ENCODE measurements around the gene FOXP2.

Gene FOXP2

DNA sequence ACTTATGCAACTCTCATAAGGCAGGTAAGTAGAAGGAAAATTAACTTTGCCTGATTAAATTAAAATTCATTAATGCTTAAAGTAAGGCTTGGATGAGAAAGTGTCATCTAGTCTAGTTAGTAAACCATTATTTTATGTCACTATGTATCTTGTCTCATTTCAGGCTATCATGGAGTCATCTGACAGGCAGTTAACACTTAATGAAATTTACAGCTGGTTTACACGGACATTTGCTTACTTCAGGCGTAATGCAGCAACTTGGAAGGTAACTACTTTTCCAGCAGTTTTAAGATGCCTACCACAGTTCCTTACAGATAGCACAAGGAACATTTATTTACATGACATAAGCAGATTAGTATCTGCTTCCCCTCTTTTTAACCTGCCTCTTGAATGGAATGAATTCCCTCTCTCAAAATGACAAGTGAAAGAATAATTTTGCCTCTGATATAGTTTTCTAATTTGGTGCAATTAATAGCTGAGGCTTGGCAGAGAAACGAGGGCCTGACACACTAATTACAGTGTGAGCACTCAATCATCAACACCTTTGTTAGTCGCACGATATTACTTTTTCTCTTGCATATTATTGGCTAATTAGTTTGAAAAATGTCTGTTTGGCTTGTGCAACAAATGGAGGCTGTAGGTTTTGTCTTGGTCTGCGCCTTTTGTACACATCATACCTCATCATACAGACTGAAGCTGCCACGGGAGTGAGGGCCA lies 245.0 kb downstream of the FOXP2 start:
- DNase-seq, result no peak

DNA sequence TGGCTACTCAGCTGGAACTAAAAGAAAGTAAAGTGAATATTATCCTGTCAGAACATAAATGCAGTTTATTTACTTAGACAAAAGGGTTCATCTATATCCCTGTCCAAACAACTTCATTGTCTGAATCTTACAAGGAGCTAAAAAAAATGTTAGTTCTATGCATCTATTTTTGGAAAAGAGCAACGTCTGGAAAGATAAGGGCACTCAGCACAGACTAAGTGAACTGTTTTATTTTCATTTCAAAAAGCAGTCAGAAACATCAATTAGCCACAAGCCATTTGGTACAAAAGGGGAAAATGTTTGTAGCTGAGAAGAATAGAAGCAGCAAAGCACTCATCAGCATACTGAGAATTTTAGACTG lies 245.5 kb downstream of the FOXP2 start:
- DNase-seq, result no peak

DNA sequence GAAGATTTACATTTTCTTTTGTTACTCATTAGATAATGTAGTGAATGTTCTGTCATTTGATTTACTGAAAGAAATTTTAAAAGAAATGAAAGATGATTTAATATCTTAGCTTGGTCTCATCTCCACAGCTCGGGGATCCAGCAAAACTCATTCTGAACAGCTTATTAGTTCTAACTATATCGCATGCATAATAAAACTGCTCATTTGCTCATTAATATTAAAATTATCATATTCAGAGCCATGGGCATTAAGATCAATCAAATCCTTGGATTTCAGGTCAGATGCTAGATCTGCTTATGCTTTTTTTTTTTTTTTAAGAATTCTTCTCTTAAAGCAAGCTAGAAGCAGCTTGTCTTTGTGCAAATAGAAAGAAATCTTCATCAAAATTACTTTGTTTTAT lies 246.1 kb downstream of the FOXP2 start:
- DNase-seq, result no peak

DNA sequence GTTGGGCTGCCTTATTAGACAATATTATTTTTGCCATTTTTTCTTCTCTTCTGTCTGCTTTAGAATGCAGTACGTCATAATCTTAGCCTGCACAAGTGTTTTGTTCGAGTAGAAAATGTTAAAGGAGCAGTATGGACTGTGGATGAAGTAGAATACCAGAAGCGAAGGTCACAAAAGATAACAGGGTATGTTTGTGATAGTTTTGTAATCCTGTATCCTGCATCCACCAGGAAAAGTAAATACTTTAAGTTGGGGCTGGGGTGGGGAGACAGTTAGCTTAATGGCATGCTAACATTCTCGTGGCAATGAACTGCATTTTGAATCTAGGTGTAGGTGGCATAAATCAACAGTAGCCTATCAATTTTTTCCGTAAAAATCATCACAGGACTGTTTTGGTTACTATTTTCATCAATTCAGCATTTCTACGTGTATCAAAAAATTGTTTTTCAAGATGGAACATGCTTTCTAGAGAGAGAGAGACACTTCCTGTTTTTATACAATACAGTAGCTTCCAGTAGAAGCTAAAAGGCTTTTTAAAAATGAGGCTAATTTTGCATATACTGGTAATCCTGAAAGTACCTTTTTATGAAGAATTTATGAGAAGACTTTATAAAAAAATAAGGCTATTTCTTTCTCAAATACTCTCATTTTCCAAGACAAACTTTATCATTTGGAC lies 247.5 kb downstream of the FOXP2 start:
- no peak for DNase-seq

DNA sequence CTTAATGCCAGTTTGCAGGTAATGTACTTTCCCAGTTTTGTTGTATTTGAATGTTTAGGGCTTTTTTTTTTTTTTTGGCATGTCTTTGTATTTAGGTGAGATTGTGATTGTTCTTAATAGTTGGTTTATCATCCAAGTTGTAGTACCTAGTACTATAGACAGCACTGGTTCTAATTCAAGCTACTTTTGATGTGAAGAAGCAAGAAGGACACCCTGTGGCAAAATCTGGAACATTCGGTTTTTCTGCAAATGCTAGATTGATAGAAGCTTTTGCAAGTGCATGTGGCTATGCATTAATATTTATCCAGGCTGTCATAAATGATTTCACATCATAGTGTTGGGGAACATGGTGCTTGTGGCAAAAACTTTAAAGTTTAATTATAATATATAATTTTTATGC lies 248.9 kb downstream of the FOXP2 start:
- DNase-seq, result peak; percentile 31

DNA sequence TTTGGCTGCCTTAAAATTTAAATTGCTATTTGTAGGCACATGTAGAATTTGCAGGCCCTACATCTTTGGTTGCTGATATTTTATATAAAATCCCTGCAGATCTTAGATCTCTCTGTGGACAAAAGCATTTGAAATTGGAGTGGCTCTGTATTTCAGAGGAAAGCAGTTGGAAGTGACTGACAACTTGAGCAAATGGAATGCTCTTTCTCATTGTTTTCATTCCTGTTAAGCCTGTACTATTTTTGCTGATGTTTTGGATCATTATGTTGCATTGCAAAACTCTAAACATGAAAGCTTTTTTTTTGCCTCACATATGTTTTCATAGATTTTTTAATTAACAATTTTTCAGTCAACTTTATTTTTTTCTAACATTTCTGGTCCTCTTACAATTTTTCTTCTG lies 256.1 kb downstream of the FOXP2 start:
- DNase-seq, result no peak

DNA sequence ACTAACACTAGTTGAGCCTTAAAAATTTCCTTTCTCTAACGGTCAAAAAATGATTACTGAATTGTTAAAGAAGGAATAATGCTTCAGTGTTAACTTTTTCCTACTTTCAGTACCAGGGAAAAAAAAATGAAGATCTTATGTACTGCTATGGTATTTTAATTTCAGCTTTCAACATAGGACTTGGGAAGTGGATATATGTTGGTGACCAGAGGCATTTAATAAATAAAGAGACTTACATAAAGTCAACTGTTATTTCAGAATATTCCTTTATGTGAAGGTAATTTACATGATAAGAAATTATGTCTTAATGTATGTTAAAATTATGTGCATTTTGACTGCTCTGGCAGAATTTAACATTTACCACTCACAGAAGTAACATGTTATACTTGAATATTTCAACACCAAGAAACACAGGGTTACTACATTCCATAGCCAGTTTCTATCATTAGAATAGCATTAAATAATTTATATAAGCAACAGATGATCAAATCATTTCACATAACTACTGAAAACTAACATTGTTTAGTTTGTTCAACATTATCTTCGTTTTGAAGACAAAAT lies 257.0 kb downstream of the FOXP2 start:
- no peak for DNase-seq

DNA sequence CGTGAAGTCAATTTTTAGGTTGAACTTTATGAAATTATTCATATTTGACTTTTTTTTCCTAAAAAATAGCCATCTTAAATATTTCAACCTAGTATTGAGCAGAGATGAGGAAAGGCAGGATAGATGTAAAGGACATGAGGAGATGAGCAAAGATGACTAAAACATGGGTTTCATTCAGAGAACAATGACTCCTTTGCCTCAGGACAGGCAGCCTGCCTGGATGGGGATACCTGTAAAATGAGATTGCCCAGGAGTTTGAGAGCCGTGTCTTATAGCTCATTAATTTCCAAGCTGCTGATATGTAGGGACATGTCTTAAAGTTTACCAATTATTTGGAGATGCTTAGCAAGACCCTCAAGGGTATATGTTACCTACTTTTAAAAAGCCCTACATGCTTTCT lies 263.5 kb downstream of the FOXP2 start:
- DNase-seq, result no peak

DNA sequence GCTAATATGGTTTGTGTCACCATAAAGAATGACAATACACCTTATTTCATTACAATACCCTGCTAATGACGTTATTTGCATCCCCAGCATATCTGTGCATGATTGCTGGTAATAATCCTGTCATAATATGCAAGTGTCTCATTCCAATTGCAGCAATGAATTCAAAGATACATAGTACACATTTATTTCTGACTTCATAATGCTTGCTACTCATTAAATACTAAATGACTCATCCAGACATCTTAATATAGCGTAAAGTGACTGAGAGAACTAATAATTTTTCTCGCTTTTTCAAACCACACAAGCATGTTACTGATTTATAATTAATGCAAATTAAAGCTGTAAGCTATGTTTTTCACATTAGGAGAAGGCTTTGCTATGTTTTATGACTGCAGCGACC lies 272.6 kb downstream of the FOXP2 start:
- no peak for DNase-seq

DNA sequence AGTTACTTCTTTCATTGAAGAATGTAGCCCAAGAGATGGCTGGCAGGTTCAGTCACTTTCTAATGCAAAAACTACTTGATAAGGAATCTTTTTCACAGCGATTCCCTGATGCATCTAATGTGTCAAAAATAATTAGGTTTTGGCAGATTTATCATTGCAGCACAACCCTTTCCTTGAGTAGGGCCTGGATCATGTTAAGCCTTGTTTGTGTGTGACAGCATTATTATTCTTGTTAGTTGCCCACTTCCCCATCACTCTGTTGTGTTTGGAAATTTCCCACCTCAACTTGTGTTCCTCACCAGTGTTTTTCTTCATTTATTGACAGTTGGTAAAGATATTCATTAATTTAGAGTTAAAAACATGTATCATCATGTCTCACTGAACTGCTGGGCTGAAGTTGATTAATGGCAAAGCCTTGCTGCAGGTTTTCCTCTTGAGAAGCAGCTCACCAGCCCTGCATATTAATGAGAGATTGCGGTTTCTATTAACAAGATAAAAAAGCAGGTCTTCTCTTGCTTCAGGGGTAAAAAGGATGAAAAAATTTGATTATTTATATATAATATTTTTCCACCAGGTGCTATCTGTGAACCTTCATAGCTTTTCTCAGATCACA lies 273.9 kb downstream of the FOXP2 start:
- no peak for DNase-seq

DNA sequence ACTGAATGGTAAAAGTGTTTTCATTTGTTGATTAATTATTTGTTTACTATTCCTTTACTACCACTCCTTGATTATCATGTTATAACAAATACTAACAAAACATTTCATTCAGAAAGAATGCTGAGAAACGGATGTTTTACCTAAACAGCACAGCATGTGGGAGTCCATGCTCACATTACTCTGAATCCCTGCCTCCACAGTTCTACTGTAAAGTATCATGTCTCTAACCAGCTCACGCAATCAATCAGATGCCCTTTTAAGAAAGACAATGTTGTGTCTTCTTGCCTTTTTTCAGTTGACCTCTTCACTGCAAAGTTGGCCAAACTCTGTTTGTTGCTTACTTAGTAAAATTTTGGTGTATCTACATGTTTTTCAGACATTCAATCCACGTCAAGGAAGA lies 274.8 kb downstream of the FOXP2 start:
- DNase-seq, result no peak

DNA sequence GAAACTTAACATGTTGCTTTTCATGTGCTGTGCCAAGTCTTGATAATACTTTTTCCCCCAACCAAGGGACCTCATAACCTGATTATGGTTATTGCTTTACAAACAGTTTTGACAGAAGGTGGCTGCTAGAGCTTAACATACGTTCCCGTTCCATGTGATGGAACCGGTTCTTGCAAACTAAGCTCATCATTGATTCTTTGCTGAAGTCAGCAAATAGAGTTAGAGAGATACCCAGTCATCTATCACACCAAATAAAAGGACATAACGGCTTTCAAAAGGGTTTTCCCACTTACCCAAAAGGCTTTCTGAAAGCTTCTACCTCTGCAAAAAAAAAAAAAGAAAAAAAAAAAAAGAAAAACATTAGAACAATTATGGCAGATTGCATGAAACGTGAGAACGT lies 277.0 kb downstream of the FOXP2 start:
- no peak for DNase-seq

DNA sequence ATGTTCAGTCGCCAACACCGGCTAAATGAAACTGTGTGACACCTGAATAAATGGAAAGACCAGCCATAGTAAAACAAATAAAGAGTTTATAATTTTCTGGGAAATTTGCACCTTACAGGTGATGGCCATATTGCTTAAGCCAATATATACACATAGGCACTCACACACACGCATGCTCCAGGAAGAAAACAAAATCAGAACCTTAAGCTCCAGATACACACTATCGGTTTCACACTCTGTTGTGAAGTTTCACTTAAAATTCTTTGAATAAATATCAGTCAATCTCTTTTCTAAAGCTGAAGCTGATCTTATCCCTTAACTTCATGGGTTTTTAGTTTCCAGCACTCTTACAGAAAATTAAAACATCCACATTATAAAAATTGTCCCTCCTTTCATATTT lies 280.6 kb downstream of the FOXP2 start:
- DNase-seq, result no peak

DNA sequence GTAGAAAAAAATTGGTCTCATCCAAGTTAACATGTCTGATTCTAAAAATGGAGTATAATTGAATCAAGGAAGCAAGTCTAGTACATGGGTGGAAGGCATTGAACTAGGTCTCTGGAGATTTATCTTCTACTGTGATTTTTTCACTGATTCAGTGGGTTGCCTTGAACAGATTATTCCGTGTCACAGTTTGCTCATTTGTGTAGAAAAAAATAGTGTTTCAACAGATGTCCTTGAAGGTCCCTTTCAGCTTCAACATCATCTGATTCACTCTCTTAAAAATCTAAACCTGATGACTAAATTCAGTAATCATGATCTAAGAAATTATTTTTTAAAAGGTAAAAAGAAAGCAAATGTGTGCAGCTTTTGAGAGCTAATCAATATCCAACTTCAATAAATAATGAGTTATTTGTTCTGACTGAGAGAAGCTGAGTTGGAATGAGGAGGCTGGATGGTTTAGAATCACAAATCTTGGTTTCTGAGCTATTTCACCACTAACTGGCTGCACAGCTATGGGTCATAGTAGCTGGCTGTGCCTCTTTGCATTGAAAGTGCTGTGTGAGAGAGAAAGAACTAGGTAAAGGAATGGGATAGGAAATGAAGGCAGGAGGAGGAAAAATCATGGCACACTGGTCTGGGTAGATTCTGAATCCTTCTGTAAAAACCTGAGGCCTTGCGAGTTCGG lies 285.8 kb downstream of the FOXP2 start:
- DNase-seq, result no peak

DNA sequence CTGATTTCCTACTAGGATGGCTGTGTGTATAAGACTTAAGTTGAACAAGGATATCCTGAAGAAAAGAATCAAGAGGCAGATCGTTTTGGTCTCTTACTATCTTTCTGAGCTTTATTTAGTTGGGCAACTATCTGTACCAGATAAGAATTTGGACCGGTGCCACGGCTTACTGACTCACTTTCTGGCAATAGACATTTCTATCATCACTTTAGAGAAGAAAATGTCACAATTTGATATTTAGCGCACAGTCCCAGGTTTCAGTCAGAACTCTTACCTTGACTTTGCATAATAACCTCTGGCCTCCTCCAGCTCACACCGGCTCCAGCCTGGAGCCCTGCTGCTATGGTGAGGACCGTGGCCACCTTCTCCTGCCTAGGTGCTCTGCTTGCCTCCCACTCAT lies 289.1 kb downstream of the FOXP2 start:
- no peak for DNase-seq

DNA sequence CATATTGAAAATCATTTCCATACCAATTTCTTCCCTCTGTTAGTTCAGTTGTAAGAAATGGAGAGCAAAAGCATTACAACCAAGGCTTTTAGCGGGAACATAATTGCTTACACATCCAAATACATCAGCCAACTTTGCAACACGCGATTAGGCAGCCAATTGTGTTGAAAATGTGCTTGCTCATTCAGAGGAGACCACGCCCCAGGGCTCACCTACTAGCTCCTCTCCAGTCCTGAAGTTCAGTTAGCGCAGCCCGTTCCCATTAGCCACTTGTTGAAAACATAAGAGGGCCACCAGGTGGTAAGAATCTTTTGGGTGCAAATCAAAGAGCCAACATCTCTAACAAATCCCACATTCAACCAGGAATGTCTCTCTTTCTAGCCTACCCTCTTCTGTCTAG lies 294.0 kb downstream of the FOXP2 start:
- no peak for DNase-seq

DNA sequence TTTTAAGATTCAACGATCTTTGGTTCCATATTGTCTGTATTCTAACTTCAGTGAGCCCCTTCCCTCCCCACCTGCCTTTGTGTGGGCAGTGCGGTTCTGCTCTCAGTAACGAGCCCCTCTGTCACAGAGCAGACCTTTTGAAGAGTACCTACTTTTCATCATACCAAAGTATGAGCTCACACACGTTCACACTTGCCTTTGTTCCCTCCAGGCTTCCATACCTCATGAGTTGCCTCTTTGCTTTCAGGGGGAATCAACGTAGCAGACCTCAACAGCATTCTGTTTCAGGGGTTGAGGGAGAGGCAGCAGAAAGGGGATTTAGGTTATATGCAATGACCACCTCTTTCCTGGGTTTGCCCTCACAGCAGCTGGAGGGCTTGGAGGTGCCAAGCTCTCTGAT lies 295.9 kb downstream of the FOXP2 start:
- no peak for DNase-seq

DNA sequence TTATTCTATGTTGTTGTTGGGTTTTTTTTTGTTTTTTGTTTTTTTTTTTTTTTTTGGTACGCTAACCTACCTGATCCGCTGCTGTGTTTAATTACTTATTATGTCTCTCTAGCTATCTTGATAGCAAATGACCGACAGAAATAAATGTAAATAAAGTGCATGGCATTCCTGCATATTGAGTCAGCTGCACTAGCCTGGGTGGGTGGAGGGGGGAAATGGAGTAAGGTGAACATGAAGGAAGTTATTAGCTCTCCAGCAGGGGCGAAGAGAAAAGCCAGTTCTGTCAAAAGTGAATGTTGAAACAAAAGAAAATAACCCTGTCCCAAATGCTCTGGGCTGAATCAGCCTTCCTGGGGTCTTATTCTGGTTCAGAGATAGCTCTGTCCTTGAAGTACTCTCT lies 296.6 kb downstream of the FOXP2 start:
- no peak for DNase-seq

DNA sequence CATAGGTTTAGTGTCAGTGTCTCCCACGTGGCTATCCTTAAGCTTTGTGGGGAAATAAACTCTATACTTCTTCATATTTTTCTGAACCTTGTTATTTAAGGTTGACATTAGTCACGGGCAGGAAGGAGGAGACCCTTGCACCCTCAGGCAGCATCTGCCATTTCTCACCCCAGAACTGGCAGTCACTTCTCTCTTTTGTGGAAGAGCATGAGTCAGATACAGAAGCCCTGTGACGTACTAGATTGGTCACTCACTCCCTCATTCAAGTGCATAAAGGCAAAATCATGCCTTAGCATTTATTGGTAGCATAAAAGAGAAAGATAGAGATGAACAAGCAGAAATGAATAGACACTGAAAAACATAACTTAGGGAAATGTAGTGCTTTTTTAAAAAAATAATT lies 301.3 kb downstream of the FOXP2 start:
- peak; percentile 71 for DNase-seq

DNA sequence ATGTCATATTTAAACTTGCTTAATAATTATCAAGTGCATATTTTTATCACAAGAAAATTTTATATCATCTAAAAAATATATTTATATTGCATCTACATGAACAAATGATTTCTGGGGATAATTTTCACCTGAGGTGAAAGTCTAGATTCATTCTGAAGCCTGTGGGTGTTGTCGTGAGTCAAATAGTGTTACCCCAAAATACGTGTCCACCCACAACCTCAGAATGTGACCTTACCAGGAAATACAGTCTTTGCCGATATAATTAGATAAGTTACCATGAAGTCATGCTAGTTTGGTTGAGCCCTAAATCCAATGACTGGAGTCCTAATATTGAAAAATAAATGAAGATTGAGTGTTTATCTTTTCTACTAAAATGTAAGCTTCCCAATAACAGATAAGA lies 304.2 kb downstream of the FOXP2 start:
- no peak for DNase-seq

DNA sequence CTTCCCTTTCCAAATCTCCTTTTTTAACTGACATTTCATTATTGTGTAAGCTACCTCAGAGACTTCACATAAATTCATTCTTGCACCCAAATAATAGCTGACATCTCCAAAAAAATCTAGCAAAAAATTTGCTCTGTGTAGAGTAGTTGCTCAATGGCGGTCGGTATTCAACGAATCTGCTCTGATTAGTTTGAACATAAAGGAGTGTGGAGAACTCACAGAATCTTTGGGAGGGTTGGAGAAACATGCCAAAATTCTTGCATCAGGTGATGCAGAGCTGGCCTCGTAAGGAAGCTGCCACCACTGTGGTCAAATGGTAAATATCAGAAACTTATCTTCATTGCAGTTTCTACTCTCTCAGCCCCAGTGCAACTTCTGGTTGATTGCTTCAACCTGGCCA lies 306.1 kb downstream of the FOXP2 start:
- no peak for DNase-seq

DNA sequence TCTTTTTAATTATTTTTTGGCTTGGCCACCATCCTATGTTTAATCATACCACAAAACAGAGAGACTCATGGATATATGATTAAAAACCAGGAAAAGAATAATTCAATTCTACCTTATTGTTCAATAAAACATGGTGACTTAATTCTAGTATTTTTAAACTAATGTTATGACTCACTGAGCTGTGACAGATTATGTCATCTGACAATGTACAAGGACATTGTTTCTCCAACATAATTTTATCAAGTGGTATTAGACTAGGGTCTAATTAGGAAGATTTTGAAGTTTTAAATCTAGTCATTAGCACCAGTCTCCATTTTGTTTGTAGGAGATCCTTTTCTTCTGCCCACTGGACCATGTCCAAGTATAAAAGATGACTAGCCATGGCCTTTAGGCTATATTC lies 307.9 kb downstream of the FOXP2 start:
- DNase-seq, result no peak

DNA sequence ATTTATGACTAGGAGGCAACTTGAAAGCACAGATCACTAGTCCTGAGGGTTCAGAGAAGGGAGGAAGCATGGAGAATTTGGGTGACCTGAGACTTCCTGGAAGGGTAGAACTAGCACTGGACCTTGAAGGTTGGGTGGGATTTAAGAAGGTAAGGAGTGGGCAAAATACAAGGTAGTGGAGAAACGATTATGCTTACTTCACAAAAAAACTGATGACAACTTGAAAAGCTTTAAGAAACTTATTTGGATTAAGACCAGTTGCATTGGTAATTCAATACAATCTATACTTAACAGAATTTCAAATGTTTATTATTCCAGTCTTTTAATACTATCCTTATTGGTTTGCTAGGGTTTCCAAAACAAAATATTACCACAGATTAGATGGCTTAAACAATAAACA lies 308.7 kb downstream of the FOXP2 start:
- DNase-seq, result no peak

DNA sequence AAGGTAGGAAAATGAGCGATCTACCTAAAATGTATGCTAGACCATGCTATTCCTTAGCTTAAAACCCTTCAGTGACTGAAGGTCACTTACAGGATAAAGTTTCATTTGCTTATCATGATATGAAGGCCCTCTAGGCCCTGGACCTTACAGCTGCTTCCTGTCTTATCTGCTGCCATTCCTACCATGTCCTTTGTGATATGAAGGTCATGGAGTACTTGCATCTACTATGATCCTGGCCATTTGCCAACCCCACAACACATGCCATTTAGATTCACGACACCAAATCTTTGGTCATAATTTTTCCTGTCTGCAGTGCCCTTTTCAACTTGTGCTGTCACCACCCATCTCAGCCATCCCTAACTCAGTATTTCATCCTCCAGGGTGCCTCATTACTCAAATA lies 325.5 kb downstream of the FOXP2 start:
- no peak for DNase-seq
